ENCODE data around the gene TRPV5.

TRPV5 gene

GRCh38 chr7:142892951-142893350, 40.6 kb downstream of the TRPV5 start:
- no peak overlapping the region for H3K4me3 ChIP-seq (ENCODE audit: low read depth, low read length)
- DNase-seq (ENCODE audit: low read depth): no peak
- TF ChIP-seq, protein P1, sequence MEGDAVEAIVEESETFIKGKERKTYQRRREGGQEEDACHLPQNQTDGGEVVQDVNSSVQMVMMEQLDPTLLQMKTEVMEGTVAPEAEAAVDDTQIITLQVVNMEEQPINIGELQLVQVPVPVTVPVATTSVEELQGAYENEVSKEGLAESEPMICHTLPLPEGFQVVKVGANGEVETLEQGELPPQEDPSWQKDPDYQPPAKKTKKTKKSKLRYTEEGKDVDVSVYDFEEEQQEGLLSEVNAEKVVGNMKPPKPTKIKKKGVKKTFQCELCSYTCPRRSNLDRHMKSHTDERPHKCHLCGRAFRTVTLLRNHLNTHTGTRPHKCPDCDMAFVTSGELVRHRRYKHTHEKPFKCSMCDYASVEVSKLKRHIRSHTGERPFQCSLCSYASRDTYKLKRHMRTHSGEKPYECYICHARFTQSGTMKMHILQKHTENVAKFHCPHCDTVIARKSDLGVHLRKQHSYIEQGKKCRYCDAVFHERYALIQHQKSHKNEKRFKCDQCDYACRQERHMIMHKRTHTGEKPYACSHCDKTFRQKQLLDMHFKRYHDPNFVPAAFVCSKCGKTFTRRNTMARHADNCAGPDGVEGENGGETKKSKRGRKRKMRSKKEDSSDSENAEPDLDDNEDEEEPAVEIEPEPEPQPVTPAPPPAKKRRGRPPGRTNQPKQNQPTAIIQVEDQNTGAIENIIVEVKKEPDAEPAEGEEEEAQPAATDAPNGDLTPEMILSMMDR (IDR thresholded peaks at IDR 0.05; ENCODE audit: control insufficient read depth, extremely low read depth, insufficient read depth): no peak

GRCh38 chr7:142891490-142892082, 42.0 kb downstream of the TRPV5 start:
- TF ChIP-seq, protein P1 (IDR thresholded peaks at IDR 0.05; ENCODE audit: control insufficient read depth, extremely low read depth, insufficient read depth): no peak
- no peak for DNase-seq (ENCODE audit: low read depth)
- H3K4me3 ChIP-seq (ENCODE audit: low read depth, low read length): no peak overlapping the region

GRCh38 chr7:142890874-142891485, 42.6 kb downstream of the TRPV5 start:
- DNase-seq (ENCODE audit: low read depth): no peak
- no peak overlapping the region for H3K4me3 ChIP-seq (ENCODE audit: low read depth, low read length)
- TF ChIP-seq, protein P1 (IDR thresholded peaks at IDR 0.05; ENCODE audit: control insufficient read depth, extremely low read depth, insufficient read depth): no peak

DNA sequence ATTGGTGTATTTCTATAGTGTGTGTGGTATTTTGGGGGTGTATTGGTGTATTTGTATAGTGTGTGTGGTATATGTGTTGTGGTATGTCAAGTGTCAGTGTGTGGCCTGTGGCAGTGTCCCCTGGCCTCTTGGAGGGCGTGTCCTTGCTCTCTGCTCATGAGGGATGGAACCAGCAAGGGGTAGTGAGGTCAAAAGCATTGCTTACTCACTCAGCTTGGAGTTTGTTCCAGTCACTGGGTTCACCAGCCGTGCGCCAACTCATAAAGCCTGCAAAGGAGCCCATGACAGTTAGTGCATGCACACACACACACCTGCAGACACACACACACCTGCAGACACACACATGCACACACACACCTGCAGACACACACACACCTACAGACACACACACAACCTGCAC, 43.7 kb downstream of the TRPV5 start:
- TF ChIP-seq, protein P1 (IDR thresholded peaks at IDR 0.05; ENCODE audit: control insufficient read depth, extremely low read depth, insufficient read depth): no peak

DNA sequence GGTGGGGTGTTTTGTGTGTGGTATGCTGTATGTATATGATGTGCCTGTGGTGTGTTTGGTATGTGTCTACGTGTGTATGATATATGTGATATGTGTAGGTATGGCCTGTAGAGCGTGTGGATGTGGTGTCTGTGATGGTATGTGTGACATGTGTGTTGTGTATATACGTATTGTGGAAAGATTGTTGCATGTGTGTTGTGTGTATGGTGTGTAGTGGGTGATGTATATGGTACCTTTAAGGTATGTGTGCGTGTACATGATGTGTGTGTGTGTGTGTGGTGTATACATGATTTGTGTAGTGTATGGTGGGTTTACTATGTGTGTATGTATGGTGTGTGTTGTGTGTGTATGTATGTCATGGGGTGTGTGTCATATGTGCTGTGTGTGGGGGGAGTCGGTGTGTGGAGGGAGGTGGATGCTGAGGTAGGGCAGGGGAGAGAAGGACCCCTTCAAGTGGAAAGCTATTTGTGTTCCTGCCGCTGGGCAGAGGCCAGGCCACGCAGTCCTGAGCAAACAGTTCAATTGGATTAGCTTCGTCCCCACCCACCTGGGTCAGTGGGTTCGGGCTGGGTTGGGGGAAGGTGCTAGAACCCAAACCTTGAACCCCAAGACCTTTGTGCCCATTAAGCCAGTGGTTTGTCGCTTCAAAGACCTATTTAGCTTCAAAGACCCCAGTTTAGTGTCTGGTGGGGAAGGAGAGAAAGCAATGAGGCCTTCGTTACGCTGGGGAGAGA, 46.1 kb downstream of the TRPV5 start:
- H3K4me3 ChIP-seq (ENCODE audit: low read depth, low read length): no peak overlapping the region
- TF ChIP-seq, protein P1 (IDR thresholded peaks at IDR 0.05; ENCODE audit: control insufficient read depth, extremely low read depth, insufficient read depth): no peak
- DNase-seq (ENCODE audit: low read depth): no peak

More for the DNA sequence above, 43.7 kb downstream of the TRPV5 start:
- DNase-seq (ENCODE audit: low read depth): no peak
- H3K4me3 ChIP-seq (ENCODE audit: low read depth, low read length): no peak overlapping the region

GRCh38 chr7:142886866-142887265, 46.7 kb downstream of the TRPV5 start:
- no peak overlapping the region for H3K4me3 ChIP-seq (ENCODE audit: low read depth, low read length)
- no peak for DNase-seq (ENCODE audit: low read depth)
- TF ChIP-seq, protein P1 (IDR thresholded peaks at IDR 0.05; ENCODE audit: control insufficient read depth, extremely low read depth, insufficient read depth): no peak

Data from LNCaP clone FGC (cell line).